CD8-positive, alpha-beta memory T cell (primary cell): ENCODE measurements around the gene FSTL5. TPM values are rescaled to one million over a fixed set of nuclear protein-coding genes. Genes with fewer than 3 reads are reported as not detected.

ENCODE experiments used
- CTCF ChIA-PET: fragments of 350-600 bp; sonication (Branson Sonifier 250); formaldehyde crosslinking; loops from one replicate; lab custom pipeline; 2021; ENCODE audit warnings: antibody characterized with exemption; lab: Charles Lee
- POLR2A ChIA-PET: fragments of 350-600 bp; sonication (Branson Sonifier 250); formaldehyde crosslinking; loops from one replicate; lab custom pipeline; 2021; ENCODE audit warnings: antibody characterized with exemption; lab: Charles Lee
- DNase-seq, 5 donors: peaks; one replicate each; pipeline versions ENCODE4 v3.0.0 to v3.0.0-alpha.2; 2020 to 2022; ENCODE audit warnings: mixed read lengths in 1 of 5
- H3K27ac ChIP-seq: one replicate; pipeline ENCODE4 v1.7.0; 2013; ENCODE audit warnings: low read depth, mild to moderate bottlenecking, low read length, moderate library complexity
- H3K27me3 ChIP-seq: 2 replicates; pipeline ENCODE4 v1.7.0; 2013; ENCODE audit warnings: low read length, mild to moderate bottlenecking; ENCODE audit not compliant: insufficient read depth, poor library complexity, severe bottlenecking
- H3K36me3 ChIP-seq: 2 replicates; pipeline ENCODE4 v1.7.0; 2013; ENCODE audit warnings: mild to moderate bottlenecking, low read length, moderate library complexity; ENCODE audit not compliant: insufficient read depth
- H3K4me1 ChIP-seq: 2 replicates; pipeline ENCODE4 v1.7.0; 2013; ENCODE audit warnings: mild to moderate bottlenecking, low read length, moderate library complexity; ENCODE audit not compliant: insufficient read depth
- H3K4me3 ChIP-seq: 2 replicates; pipeline ENCODE4 v1.7.0; 2013; ENCODE audit warnings: mild to moderate bottlenecking, low read length
- H3K9me3 ChIP-seq: 2 replicates; pipeline ENCODE4 v1.7.0; 2013; ENCODE audit warnings: mild to moderate bottlenecking, low read length
- H3K27ac Mint-ChIP-seq, 8 donors: one replicate each; pipeline ENCODE4 v1.8.0; 2020 to 2021; ENCODE audit warnings: mixed read lengths in 8 of 8, mild to moderate bottlenecking in 6 of 8, inconsistent platforms in 3 of 8, moderate library complexity in 3 of 8
- H3K27me3 Mint-ChIP-seq, 2 donors: one replicate each; pipeline ENCODE4 v1.8.0; 2020 to 2021; ENCODE audit warnings: mixed read lengths in 2 of 2, mild to moderate bottlenecking in 1 of 2, moderate library complexity in 1 of 2
- H3K36me3 Mint-ChIP-seq, 3 donors: one replicate each; pipeline ENCODE4 v1.8.0; 2020 to 2021; ENCODE audit warnings: mixed read lengths in 3 of 3, inconsistent platforms in 1 of 3, mild to moderate bottlenecking in 1 of 3
- H3K4me1 Mint-ChIP-seq, 3 donors: one replicate each; pipeline ENCODE4 v1.8.0; 2020 to 2021; ENCODE audit warnings: mixed read lengths in 3 of 3, inconsistent platforms in 1 of 3, mild to moderate bottlenecking in 1 of 3
- H3K4me3 Mint-ChIP-seq, 7 donors: one replicate each; pipeline ENCODE4 v1.8.0; 2020 to 2021; ENCODE audit warnings: mixed read lengths in 7 of 7, mild to moderate bottlenecking in 6 of 7, moderate library complexity in 4 of 7, inconsistent platforms in 2 of 7
- H3K9me3 Mint-ChIP-seq, 5 donors: one replicate each; pipeline ENCODE4 v1.8.0; 2020 to 2022; ENCODE audit warnings: mixed read lengths in 5 of 5, mild to moderate bottlenecking in 3 of 5, moderate library complexity in 2 of 5, inconsistent platforms in 1 of 5
- polyA plus RNA-seq: library from polyadenylated mRNA; unstranded; fragments of 300-500 nt; fragmentation: Illumina TruSeq; gene quantifications from one replicate; pipeline ENCODE4 v1.2.3, GENCODE V29; 2021
- total RNA-seq, 2 experiments: library from RNA; stranded (reverse); gene quantifications; one replicate each; pipeline ENCODE4 v1.2.3, GENCODE V29; 2021

FSTL5 gene
- total and polyA plus RNA-seq, 3 experiments from 2014 or later: not detected

DNA sequence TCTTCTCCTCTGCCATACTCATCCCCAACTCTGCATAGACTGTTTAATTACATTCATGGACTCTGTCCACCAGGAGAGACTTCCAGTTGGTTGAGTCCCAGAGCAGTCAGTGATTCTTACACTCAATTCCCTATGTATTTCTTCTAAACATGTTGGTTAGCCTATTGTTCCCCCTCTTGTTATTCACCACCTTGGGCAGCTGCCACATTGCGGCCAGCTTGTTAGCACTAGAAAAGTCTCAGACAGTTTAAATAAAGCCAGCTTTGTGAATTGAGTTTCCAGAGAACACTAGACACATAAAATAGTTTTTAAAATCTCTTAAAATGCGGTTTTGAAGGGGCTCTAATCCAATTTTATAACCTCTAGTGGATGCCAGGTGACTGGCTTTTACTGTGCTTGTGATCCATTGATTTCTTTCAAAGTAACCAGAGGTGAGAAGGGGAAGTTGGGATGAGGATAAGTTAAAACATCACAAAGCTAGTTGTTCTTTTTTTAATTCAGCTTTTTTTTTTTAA is 827.7 kb downstream of the FSTL5 start:
- no peaks in the 10 kb centered on the region for H3K9me3 ChIP-seq
- no peak overlapping the region for H3K4me3 ChIP-seq
- Mint-ChIP-seq H3K27me3 (no peaks in the 10 kb centered on the region), H3K9me3 (peaks cover 2 to 14% (median 8%) of the 10 kb centered on the region in 5 donors), H3K4me1 (no peaks in the 10 kb centered on the region), H3K27ac (no peak overlapping the region), H3K36me3 (no peaks in the 10 kb centered on the region), H3K4me3 (no peak overlapping the region)
- H3K4me1 ChIP-seq: no peaks in the 10 kb centered on the region
- DNase-seq: no peak
- no peaks in the 10 kb centered on the region for H3K27me3 ChIP-seq
- no peak overlapping the region for H3K27ac ChIP-seq
- no peaks in the 10 kb centered on the region for H3K36me3 ChIP-seq
- POLR2A ChIA-PET: no interaction called here
- CTCF ChIA-PET: no interaction called here
